SKM-1 treated with dmso at 0.1 percent for 144 hours (cell line): ENCODE data around the gene FBLN2.

Source experiments
- DNase-seq: peaks from one replicate; lab custom pipeline; 2025; ENCODE audit not compliant: unreplicated experiment; lab: John Stamatoyannopoulos, UW

FBLN2 gene

DNA sequence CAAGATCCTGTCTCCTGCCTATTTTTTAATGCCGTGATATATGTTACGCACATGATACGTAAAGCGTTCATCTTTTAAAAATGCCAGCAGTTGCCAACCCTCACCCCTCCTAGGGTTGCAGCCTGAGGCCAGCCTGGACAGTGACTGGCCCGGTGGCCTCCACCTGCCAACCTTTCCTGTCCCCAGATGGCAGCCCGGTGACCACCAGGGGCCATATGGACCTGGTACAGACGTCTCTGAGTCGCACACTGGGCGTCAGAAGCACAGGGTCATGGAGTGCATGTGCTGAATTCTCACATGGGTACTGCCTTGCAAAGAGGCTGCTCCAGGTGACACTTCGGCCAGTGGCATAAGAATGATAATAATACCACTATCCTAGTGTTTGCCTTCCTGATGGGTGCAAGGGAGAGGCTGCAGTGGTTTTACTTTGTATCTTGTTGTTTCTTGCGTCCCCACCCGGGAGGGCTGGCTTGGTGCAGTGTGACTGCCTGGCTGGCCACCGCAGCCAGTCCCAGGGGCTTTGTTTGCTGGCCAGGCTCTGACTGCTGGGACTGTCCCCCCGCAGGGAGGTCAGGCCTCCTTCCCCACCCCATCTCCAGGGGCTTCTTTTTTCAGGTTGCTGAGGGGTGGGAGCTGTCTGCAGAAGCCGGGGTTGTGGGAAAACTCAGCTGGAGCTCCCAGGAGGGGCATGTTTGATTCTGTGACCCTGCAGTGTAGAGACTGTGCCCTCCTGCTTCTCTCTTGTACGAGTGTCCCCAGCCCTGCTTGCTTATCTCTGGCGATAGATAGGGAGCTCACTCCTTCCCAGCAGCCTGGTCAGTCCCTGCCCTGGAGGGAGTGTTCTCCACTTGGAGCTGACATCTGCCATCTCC is 16.9 kb downstream of the FBLN2 start:
- no peak for DNase-seq

DNA sequence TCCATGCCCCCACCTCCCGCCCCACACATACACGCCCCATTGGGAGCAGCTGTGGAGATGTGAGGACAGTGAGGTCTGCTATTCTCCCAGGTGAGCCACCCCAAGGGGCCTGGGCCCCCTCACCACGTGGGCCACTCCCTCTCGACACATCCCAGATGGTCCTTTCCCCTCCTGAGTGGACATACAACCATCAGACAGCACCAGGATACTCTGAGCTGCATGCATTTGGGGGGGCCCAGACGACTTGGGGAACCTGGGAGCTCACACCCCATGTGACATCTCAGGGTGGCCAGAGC is 17.5 kb downstream of the FBLN2 start:
- no peak for DNase-seq

DNA sequence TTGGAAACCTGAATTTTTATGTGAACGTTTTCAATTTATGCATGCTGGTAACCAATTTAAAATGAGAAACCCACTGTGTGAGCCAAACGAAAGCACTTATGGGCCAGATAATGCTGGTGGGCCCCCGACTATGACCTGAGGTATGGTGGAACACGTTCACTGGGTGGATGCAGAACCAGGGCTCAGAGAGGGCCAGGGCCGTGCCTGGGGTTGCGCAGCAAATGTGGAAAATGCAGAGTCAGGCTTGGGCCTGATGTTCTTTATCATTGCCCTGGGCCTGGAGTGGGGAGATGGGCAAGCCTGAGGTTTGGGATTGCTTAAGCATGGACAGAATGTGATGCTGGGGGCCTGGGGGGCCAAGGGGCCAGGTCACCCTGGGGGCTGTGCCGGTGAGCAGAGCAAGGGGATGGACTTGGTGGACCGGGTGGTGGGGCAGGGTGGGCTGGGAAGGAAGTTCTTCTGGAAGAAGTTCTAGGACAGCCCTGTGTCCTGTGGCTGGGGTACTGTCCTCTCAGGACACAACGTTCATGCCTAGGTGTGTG is 17.9 kb downstream of the FBLN2 start:
- no peak for DNase-seq

DNA sequence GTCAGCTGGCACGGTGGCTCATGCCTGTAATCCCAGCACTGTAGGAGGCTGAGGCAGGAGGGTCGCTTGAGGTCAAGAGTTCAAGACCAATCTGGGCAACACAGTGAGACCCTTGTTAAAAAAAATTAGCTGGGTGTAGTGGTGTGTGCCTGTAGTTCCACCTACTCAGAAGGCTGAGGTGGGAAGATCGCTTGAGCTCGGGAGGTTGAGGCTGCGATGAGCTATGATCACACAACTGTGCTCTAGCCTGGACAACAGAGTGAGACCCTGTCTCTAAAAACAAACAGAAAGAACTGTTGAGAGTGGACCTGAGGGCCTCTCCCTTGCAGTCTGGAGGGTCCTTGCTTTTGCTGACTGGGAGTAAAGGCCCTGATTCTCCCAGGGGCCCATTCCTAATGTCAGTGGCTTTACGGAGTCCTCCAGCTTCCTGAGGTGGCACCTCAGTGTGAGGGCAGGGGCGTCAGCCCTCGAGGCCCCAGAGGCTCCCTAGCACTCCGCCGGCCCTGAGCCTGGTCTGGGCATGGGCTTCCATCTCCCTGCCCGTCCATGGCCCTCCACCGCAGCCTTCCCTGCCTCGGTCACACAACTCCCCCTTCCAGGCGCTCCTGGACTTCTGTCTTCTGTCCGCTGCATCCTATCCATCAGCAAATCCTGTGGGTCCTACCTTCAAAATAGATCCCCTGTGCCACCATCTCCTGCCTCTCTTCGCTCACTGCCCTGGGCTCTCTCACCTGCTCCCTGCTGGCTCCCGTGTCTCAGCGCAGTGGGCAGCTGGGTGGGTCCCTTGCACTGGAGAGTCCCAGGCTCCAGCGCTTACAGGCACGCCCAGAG is 19.0 kb downstream of the FBLN2 start:
- no peak for DNase-seq

DNA sequence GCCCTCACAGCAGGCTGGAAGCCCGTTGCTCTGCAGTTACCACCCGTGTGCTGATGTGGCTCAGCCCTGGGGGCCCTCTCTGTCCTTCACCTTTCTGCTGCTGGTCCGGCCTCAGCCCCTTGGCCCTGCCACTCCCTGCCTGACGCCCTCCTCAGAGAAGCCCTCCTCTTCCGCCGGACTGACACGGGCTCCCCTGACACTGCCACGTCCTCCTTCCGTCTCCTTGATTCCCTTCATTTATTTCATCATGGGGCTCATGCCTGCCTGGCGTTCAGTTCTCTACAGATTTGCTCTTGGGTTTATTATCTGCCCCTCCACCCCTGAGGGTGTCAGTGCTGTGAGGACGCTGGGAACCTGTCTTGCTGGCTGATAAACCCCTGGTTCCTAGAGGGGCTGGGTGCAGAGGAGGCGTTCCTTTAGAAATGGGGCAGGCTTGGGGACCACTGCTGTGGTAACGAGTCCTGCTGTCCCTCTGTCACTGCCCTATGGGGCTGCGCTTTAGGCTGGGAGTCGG is 19.6 kb downstream of the FBLN2 start:
- DNase-seq: no peak

DNA sequence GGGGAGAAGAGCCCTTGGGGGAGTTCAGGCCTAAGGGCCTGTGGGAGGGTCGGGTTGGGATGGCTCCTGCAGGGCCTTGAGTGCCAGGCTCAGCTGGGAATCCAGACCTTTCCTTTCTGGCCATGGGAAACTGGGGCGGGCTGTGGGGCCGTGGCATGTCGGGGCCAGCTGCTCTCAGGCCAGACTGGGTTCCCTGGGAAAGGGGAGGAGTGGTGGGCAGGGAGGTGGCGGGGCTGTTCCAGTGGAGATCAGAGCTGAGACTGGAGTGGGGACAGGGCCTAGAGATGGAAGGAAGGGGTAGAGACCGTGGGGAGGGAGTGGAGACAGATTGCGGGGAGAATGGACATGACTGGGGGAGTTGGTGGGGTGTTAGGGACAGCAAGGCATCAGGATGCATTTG is 20.3 kb downstream of the FBLN2 start:
- DNase-seq: no peak

DNA sequence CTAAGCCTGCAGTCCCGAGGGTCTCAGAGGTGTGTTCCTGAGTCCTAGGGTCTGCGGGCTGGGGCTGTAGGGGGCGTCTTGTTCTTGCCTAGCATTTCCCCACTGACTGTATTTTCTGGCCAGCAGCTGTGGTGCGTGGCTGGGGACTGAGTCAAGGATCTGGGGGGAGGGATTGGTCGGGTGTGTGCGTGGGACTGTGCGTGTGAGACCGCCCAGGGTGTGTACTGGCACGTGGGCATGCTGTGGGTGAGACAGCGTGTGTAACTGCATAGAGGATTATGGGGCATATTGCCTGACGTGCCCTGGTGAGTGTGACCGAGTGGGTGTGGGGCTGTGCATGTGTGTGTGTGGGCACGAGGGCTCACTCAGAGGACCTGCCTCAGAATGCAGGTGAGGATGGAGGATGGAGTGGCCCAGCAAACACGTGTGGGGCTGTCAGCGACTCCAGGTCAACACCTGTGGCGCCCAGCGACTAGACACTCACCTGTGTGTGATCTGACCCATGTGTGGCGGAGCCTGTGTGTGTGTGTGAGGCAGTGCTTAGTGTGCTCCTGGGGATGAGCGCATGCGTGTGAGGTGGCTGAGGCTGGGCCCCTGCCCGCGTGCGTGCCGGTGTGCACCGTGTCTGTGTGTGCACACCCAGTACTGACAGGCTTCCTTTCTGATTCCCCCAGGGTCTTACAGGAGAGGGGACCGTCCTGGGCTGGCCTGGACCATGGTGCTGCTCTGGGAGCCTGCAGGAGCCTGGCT is 20.9 kb downstream of the FBLN2 start:
- DNase-seq: no peak

DNA sequence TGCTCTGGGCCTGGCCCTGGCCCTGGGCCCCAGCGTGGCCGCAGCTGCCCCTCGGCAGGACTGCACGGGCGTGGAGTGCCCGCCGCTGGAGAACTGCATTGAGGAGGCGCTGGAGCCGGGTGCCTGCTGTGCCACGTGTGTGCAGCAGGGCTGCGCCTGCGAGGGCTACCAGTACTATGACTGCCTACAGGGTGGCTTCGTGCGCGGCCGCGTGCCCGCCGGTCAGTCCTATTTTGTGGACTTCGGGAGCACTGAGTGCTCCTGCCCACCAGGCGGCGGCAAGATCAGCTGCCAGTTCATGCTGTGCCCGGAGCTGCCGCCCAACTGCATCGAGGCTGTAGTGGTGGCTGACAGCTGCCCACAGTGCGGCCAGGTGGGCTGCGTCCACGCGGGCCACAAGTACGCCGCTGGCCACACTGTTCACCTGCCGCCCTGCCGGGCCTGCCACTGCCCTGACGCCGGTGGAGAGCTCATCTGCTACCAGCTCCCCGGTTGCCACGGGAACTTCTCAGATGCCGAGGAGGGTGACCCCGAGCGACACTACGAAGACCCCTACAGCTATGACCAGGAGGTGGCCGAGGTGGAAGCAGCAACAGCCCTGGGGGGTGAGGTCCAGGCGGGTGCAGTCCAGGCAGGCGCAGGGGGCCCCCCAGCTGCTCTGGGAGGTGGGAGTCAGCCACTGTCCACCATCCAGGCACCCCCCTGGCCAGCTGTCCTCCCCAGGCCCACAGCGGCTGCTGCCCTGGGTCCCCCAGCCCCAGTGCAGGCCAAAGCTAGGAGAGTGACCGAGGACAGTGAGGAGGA is 21.7 kb downstream of the FBLN2 start:
- no peak for DNase-seq

DNA sequence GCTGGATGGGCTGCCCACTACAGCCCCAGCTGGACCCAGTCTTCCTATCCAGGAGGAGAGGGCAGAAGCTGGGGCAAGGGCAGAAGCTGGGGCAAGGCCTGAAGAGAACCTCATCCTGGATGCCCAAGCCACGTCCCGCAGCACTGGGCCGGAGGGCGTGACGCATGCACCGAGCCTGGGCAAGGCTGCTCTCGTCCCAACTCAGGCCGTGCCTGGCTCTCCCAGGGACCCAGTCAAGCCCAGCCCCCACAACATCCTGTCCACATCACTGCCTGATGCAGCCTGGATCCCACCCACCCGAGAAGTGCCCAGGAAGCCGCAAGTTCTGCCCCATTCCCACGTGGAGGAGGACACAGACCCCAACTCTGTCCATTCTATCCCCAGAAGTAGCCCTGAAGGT is 22.3 kb downstream of the FBLN2 start:
- no peak for DNase-seq

DNA sequence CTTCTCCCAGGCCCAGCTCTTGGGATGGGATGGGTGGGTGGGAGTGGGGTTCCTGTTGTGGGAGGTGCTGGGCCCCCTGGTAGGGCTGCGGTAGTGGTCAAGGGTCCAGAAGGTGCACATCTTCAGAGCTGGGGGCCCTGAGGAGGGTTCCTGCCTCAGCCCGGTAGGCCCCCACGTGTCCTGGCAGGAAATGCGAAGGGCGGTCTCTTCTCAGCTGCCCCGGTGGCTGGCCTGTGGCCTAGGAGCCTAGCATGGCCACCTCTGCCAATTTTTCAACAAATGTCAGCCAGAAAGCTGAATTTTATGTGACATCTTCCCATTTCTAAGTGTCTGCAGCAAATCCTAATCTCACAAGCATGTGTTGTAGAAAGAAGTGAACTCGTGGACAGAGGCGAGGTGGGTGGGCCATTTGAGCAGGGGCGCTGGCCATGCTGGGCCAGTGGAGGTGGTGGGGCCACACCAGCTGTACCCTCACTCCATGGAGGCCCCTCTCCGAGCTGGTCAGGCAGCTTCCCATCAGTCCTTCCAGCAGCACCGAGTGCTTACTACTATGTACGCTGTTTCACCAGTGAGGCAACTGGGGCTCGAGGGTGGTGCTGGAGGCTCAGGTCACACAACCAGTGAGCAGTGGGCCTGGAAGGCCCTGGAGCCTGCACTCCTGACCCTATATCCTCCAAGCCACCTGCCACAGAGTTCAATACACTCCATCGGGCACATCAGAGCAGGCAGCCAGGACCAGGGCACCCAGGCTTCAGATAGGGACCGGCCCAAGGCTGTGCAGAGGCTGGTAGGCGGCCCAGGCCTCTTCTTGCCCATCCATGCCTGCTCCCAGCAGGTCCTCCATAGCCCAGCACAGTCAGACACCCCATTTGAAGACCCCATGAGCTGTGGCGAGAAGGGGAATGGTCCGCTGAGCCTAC is 23.2 kb downstream of the FBLN2 start:
- DNase-seq: no peak

DNA sequence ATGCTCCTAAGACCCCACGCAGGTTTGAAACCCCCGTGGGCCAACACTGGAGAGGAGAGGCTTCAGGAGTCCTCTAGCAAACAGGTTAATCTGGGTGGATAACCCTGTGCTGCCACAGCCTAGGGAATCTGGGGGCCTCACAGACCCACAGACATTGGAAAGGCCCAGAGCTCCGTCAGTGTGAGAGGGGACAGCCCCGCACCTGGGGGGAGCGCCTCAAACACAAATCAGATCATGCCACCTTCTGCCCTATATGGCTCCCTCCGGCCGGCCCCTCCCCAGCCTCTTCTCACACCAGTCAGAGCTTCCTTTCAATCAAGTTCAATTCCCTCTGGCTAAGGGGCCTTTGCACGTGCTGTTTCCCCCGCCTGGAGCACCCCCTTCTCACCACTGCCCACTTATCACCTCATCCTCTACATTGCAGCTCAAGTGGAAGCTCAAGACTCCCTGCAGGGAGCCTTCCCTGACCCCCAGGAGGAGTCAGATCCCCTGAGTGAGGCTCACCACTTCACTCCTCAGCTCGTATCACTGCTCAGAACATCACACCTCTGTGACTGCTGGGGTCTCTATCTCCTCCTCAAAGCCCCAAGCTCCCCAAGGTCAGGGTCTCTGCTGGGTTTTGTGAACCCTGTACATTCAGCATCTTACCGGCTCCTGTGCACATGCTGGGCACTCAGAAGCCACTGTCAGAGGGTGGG is 24.1 kb downstream of the FBLN2 start:
- DNase-seq: no peak

DNA sequence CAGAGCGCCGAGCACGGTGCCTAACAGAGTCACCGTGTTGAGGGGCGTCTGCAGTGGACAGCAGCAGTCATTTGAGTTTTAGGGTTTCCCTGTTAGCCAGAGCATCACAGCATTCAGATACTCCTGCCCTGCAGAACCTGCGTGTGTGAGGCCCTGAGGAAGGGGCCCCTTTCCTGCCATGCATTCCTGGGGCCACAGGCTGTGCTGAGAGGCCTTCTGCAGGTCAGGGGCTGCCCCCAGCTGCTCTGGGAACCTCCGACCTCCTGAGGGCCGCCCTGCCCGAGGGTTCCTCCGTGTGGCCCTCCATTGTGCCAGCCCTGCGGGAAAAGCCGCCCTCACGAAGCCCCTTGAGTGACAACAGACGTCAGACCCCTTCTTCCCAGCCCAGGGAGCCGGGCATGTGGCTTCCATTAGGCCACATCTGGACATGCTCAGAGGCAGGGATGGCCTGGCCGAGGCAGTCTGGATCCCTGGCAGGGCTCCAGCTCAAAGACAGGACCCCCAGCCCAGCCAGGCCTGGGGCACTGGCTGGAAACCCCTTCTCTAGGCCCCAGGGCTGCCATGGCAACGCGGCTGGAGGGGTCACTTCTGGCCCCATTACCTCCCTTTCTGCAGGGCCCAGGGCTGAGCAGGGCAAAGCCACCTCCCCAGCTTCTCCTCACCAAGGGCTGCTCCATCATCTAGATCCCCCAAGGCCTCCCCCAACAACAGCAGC is 25.3 kb downstream of the FBLN2 start:
- no peak for DNase-seq

DNA sequence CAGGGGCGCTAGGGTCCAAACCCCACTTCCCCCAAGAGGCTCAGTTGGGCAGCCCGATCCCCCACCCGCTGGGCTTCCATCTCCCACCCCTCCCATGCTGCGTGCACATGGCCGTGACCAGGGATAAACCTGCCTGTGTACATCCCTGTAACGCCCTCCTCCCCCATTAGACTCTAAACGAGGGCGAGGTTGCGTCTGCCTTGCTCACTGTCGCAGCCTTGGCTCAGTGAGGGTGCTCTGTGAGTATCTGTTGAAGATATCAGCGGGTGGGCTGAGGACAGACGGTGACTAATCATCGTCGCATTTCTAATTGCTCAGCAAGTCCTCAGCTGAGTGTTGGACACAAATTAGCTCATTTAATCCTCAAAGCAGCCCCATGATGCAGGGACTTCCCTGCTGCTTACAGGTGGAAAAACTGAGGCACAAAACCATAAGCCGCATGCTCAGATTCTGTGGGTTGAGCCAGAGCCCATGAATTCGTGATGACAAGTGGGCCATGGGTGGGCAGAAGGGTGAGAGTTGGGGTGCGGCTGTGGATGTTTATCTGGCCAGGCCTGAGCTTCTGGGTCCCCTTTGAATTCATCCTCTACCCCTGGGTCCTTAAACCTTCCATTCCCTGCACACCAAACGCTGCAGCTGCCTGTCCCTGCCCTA is 26.0 kb downstream of the FBLN2 start:
- DNase-seq: no peak

DNA sequence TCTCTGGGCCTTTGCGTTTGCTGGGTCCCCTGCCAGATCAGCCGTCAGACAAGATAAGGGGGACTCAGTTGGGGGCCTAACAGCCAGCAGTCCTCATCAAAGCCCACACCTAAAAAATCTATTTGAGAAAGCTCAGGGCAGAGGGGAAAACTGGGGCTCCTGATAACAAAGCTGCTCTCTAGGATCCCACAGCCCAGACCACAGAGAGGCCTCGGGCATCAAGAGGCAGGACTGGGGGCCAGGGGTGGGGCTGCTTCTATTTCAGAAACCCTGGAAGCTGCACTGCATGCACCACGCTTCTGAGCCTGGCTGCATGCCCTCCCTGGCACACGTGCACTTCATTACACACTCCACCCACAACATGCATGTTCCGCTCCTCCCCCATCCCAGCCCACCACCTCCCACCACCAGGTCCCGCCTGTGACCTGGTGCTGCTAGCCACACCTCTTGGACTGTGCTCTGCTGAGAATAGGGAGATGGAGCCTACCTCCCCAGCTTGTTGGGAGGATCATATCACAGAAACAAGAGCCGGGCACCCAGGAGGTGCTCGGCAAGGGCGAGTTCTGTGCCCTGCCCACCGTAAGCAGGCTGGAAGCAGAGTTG is 26.6 kb downstream of the FBLN2 start:
- DNase-seq: no peak

DNA sequence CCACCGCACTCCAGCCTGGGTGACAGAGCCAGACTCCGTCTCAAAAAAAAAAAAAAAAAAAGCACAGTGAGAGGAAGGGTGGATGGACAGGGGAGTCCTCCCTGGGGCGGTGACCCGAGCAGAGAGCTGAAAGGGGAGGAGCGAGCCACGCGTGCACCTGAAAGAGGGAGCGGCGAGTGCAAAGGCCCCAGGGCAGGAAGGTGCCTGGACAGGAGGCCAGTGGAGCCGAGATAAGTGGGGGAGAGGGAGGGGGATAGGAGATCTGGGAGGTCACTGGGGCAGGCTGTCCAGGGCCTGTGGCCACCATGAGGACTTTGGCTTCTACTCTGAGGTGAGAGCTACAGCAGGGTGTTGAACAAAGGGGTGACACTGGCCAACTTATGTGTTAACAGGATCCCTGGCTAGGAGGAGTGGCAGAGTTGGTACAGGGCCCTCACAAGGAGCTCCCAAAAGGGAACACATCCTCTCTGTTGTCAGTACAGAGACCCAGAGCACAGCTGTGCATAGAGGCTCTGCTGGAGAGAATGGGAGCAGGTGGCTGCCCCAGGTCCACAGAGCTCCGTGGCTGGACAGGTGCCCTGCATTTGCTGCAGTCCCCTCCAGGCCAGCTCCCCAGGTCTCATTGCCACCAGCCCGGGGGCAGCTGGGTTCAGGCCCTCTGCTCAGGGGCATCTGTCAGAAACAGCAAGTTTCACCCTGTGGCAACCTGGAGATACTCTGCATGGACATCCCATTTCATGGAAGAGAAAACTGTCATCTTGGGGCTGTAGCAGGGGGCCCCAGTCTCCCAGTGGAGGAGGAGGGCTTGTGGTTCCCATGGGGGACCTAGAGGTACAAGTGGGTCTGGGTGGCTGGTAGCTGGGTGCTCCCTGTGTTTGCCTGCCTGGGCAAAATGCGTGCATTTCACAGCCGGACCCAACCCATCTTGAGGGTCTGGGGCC is 28.5 kb downstream of the FBLN2 start:
- DNase-seq: no peak

DNA sequence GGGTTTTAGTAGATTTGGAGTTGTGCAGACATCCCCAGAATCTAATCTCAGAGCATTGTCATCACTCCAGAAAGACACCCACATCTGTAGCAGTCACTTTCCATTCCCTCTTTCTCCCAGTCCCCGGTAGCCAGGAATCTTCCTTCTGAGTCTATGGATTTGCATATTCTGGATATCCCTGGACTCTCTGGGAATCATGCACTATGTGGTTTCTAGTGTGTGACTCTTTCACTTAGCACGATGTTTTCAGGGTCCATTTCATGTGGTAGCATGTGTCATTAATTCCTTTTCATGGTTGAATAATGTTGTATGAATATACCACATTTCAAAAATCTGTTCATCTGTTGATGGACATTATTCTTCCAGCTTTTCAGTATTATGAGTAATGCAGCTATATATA is 29.3 kb downstream of the FBLN2 start:
- no peak for DNase-seq
